Measurements from ENCODE around the gene IL4.

GRCh38 chr5:132656774-132657355 lies 16.9 kb upstream of the IL4 start:
- TF ChIP-seq CTCF (IDR thresholded peaks at IDR 0.05) (no peak), POLR2A (IDR thresholded peaks at IDR 0.05) (no peak)

Data from adrenal gland (tissue), 5 donors.